Prostate gland (tissue), 2 donors: ENCODE data around the gene EHBP1L1. TPM values are rescaled to one million over a fixed set of nuclear protein-coding genes. Genes with fewer than 3 reads are reported as not detected.

Source experiments
- DNase-seq: peaks from one replicate; pipeline ENCODE4 v3.0.0-alpha.2; 2019; ENCODE audit warnings: low spot score
- H3K27ac ChIP-seq, 2 donors: fragments of 200-600 bp; sonication (generic); 2 replicates each; pipeline ENCODE4 v1.5.1; 2017 to 2019
- H3K27me3 ChIP-seq: fragments of 200-600 bp; sonication (generic); replicated peaks from 2 replicates; pipeline ENCODE4 v1.5.1; 2019; ENCODE audit not compliant: insufficient read depth
- H3K36me3 ChIP-seq, 2 donors: fragments of 200-600 bp; sonication (generic); 1 replicate in 1 of 2; 2 replicates in 1 of 2; pipeline versions ENCODE4 v1.5.1 to v1.8.1; 2017 to 2019
- H3K4me1 ChIP-seq: fragments of 200-600 bp; sonication (generic); replicated peaks from 2 replicates; pipeline ENCODE4 v1.5.1; 2019
- H3K4me3 ChIP-seq, 2 donors: fragments of 200-600 bp; sonication (generic); 2 replicates each; pipeline ENCODE4 v1.5.1; 2017 to 2019
- H3K9me3 ChIP-seq: fragments of 200-600 bp; sonication (generic); 2 replicates; pipeline ENCODE4 v1.5.1; 2017
- POLR2A ChIP-seq: fragments of 450-650 bp; IDR thresholded peaks from one replicate; pipeline ENCODE4 v1.6.1; 2016; ENCODE audit warnings: antibody characterized with exemption, mild to moderate bottlenecking
- POLR2AphosphoS5 ChIP-seq: sonication (generic); formaldehyde crosslinking; IDR thresholded peaks from one replicate; pipeline ENCODE4 v1.6.1; 2017; ENCODE audit warnings: antibody characterized with exemption
- WGBS: methylation state at CpG from one replicate; pipeline ENCODE4 v1.1.5; 2018; 5-methylcytosine and 5-hydroxymethylcytosine counted together
- intact Hi-C: fragments of 100-400 bp; cut with DNase I; formaldehyde crosslinking; loops from one replicate; pipeline ENCODE4 v1.14.2; 2022
- total RNA-seq, 2 donors: library from RNA; depleted of rRNA; stranded (reverse); fragments of >200 nt; gene quantifications; one replicate each; pipeline ENCODE4 v1.1.0, GENCODE V29; 2016
- TF ChIP-seq, protein P1 (sequence below), 4 experiments: fragments of 200-600 bp in 2 of 4; fragments of 450-650 bp in 2 of 4; sonication (generic) in 2 of 4; IDR thresholded peaks; 1 replicate in 3 of 4; 2 replicates in 1 of 4; pipeline ENCODE4 v1.5.1; 2016 to 2019; ENCODE audit warnings: antibody characterized with exemption in 4 of 4, mild to moderate bottlenecking in 2 of 4, moderate library complexity in 2 of 4

The EHBP1L1 gene
- total RNA-seq, 2 donors from 2014 or later: 68.2 to 98.7 TPM

DNA sequence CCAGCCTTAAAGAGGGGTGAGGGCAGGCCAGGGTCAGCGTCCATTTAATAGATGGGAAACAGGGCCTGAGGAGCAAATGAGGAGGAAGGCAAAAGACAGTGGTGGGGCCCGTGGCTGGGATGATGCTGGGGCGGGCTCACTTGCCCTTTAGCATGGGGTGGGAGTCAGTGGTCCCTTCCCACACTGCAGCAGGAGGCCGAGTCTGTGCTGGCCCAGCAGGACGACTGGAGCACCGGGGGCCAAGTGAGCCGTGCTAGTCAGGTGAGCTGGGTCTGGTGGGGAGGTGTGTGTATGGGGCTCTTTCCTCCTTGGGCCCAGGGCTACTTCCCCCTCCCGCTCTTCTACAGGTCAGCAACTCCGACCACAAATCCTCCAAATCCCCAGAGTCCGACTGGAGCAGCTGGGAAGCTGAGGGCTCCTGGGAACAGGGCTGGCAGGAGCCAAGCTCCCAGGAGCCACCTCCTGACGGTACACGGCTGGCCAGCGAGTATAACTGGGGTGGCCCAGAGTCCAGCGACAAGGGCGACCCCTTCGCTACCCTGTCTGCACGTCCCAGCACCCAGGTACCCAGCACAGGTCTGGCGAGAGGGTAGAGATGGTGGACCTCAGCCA, 38.1 kb upstream of the EHBP1L1 start:
- Histone ChIP-seq H3K4me1 (peaks cover 17% of the 10 kb centered on the region), H3K36me3 (peaks cover 6 to 26% of the 10 kb centered on the region in 2 donors), H3K27ac (no peak overlapping the region), H3K4me3 (no peak overlapping the region), H3K9me3 (no peaks in the 10 kb centered on the region), H3K27me3 (no peaks in the 10 kb centered on the region)
- WGBS: 79% methylated on average over 18 of the region's 18 CpGs
- no peak for DNase-seq
- intact Hi-C loops: no loop called here
- TF ChIP-seq POLR2AphosphoS5: no peak
- TF ChIP-seq POLR2A: no peak
- TF ChIP-seq, protein P1, sequence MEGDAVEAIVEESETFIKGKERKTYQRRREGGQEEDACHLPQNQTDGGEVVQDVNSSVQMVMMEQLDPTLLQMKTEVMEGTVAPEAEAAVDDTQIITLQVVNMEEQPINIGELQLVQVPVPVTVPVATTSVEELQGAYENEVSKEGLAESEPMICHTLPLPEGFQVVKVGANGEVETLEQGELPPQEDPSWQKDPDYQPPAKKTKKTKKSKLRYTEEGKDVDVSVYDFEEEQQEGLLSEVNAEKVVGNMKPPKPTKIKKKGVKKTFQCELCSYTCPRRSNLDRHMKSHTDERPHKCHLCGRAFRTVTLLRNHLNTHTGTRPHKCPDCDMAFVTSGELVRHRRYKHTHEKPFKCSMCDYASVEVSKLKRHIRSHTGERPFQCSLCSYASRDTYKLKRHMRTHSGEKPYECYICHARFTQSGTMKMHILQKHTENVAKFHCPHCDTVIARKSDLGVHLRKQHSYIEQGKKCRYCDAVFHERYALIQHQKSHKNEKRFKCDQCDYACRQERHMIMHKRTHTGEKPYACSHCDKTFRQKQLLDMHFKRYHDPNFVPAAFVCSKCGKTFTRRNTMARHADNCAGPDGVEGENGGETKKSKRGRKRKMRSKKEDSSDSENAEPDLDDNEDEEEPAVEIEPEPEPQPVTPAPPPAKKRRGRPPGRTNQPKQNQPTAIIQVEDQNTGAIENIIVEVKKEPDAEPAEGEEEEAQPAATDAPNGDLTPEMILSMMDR (IDR thresholded peaks at IDR 0.05): no peak

DNA sequence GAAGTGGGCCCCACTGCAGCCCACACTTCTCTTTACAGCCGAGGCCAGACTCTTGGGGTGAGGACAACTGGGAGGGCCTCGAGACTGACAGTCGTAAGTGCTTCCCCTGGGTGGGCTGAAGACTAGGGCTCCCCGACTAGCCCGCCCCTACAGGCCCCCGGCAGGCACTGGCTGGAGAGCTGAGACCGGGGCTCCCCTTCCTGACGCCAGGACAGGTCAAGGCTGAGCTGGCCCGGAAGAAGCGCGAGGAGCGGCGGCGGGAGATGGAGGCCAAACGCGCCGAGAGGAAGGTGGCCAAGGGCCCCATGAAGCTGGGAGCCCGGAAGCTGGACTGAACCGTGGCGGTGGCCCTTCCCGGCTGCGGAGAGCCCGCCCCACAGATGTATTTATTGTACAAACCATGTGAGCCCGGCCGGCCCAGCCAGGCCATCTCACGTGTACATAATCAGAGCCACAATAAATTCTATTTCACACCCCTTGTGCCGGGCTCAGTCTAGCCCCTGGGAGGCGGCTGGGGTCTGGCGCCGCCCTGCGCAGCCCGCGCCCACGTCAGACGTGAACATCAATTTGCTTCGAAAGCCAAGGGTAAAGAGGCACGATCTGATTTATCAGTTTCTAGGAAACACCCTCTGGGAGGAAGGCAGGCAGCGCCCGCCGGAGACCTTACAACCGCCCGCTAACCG, 37.5 kb upstream of the EHBP1L1 start:
- 89% methylated on average over 38 of the region's 43 CpGs for WGBS
- intact Hi-C loops: no loop called here
- H3K27me3 ChIP-seq: no peaks in the 10 kb centered on the region
- H3K4me1 ChIP-seq: peaks cover 17% of the 10 kb centered on the region
- peaks cover 5 to 20% of the 10 kb centered on the region in 2 donors for H3K36me3 ChIP-seq
- no peaks in the 10 kb centered on the region for H3K9me3 ChIP-seq
- no peak for DNase-seq
- no peak overlapping the region for H3K27ac ChIP-seq
- no peak overlapping the region for H3K4me3 ChIP-seq
- TF ChIP-seq POLR2A: no peak
- TF ChIP-seq, protein P1 (IDR thresholded peaks at IDR 0.05): no peak
- TF ChIP-seq POLR2AphosphoS5: no peak

DNA sequence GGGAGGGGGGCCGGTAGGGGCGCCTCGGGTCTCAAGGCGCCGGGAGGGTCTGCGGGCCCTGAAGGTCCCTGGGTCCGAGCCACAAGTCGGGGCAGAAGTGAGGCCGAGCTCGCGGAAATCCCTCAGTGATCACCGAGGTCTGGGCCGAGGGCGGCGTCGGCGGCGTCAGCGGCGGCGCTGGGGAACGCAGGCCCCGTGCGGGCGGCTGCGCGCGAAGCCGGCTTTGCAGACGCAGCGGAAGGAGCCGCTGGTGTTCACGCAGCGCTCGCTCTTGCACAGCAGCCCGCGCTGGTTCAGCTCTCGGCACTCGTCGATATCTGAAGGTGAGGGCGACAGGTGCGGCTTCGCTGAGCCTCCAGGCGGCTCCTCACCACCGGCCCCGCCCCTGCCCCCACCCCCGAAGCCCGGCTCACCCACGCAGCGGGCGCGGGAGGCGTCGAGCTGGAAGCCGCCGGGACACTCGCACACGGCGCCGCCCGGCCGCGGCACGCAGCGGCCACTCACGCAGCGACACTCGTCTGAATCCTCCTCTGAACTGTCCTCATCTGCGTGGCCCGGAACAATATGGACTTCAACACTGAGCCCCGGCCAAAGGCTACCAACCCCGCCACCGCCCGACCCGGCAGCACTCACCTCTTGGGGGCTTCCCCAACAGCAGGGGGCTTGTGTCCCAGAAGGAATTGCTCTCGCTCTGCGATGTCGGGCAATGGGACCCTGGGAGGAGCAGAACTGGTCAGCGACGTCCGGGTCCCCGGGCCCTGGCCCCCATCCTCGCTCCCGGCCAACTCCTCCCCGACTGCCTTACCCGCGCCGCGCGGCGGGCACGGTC, 36.7 kb upstream of the EHBP1L1 start:
- 79% methylated on average over 90 of the region's 92 CpGs for WGBS
- Histone ChIP-seq H3K4me3 (peak overlapping the region in 1 of 2 donors; percentile 50), H3K27me3 (no peaks in the 10 kb centered on the region), H3K36me3 (peaks cover 5 to 20% of the 10 kb centered on the region in 2 donors), H3K9me3 (no peaks in the 10 kb centered on the region), H3K27ac (peak overlapping the region; percentile 80 to 89), H3K4me1 (peaks cover 17% of the 10 kb centered on the region)
- TF ChIP-seq, protein P1 (IDR thresholded peaks at IDR 0.05): no peak
- TF ChIP-seq POLR2A (no peak), POLR2AphosphoS5 (no peak)
- no peak for DNase-seq
- intact Hi-C loops: no loop called here

DNA sequence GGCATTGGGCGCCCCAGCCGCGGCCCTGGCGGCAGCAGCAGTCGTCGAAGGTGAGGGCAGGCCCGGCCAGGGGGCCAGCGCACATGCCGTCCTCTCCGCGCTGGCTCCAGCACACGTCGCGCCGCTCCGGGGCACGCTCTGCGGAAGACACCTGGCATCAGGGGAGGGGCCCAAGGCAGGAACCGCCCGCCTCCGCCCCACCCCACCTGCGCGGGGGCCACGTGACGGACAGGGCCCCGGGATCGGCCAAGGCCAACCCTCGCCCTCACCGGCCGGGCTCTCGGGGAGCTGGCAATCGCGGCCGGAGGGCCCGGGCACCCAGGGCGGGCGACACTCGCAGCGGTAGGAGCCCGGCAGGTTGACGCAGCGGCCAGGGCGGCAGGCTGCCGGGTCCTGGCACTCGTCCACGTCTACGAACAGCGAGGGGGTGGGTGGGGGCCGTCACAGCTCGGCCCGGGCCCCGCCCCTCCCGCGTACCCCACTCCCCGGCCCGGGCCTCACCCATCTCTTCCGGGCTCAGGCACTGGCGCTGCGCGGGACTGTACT, 36.0 kb upstream of the EHBP1L1 start:
- Histone ChIP-seq H3K36me3 (peaks cover 5 to 20% of the 10 kb centered on the region in 2 donors), H3K4me1 (peaks cover 17% of the 10 kb centered on the region), H3K4me3 (peak overlapping the region; percentile 45 to 50), H3K27me3 (no peaks in the 10 kb centered on the region), H3K27ac (peak overlapping the region; percentile 80 to 89), H3K9me3 (no peaks in the 10 kb centered on the region)
- WGBS: 16% methylated on average over 51 of the region's 60 CpGs
- TF ChIP-seq, protein P1 (IDR thresholded peaks at IDR 0.05): peak in 1 of 4 experiments; percentile 48
- TF ChIP-seq POLR2AphosphoS5 (no peak), POLR2A (peak; percentile 61)
- intact Hi-C loops: loop anchor here (2.0 kb wide), 1 partner anchor 31 kb away; the partner anchor contains the start of gene ZNRD2
- DNase-seq: peak; percentile 80
